Neuronal stem cell (in vitro differentiated cells): ENCODE measurements around the gene FLRT1.

Source experiments
- DNase-seq: peaks from one replicate; pipeline ENCODE4 v3.0.0-alpha.2; 2013; ENCODE audit warnings: low spot score
- H2AFZ ChIP-seq: one replicate; pipeline ENCODE4 v1.6.1; 2013; ENCODE audit warnings: mild to moderate bottlenecking, low read length, inconsistent platforms
- H2AK5ac ChIP-seq: 2 replicates; pipeline ENCODE4 v1.6.1; 2013; ENCODE audit warnings: low read depth, mild to moderate bottlenecking, inconsistent platforms, low read length, moderate library complexity, mixed read lengths
- H2BK120ac ChIP-seq: 2 replicates; pipeline ENCODE4 v1.6.1; 2013; ENCODE audit warnings: low read depth, mild to moderate bottlenecking, inconsistent platforms, low read length, moderate library complexity, mixed read lengths
- H2BK12ac ChIP-seq: one replicate; pipeline ENCODE4 v1.6.1; 2013; ENCODE audit warnings: low read length, inconsistent platforms
- H2BK15ac ChIP-seq: 2 replicates; pipeline ENCODE4 v1.6.1; 2013; ENCODE audit warnings: mild to moderate bottlenecking, low read length, inconsistent platforms, mixed read lengths
- H2BK5ac ChIP-seq: one replicate; pipeline ENCODE4 v1.6.1; 2013; ENCODE audit warnings: inconsistent platforms, mild to moderate bottlenecking, low read length, moderate library complexity
- H3K14ac ChIP-seq: one replicate; pipeline ENCODE4 v1.6.1; 2013; ENCODE audit warnings: low read length, inconsistent platforms
- H3K18ac ChIP-seq: 2 replicates; pipeline ENCODE4 v1.6.1; 2013; ENCODE audit warnings: low read length, inconsistent platforms
- H3K23ac ChIP-seq: 2 replicates; pipeline ENCODE4 v1.6.1; 2013; ENCODE audit warnings: low read depth, mild to moderate bottlenecking, mixed read lengths, low read length, inconsistent platforms; ENCODE audit not compliant: poor library complexity
- H3K27ac ChIP-seq: replicated peaks from 3 replicates; pipeline ENCODE4 v1.5.1; 2013; ENCODE audit warnings: low read length, inconsistent platforms
- H3K27me3 ChIP-seq, 3 experiments: 2 replicates each; pipeline ENCODE4 v1.6.1; 2013; ENCODE audit warnings: low read length in 3 of 3, mild to moderate bottlenecking in 2 of 3, inconsistent platforms in 1 of 3, low read depth in 1 of 3, mixed read lengths in 1 of 3, moderate library complexity in 1 of 3; ENCODE audit not compliant: control insufficient read depth in 3 of 3, insufficient read depth in 3 of 3
- H3K36me3 ChIP-seq, 2 donors: replicated peaks in 1 of 2; 2 replicates each; pipeline ENCODE4 v1.6.1; 2013; ENCODE audit warnings: low read length in 2 of 2; ENCODE audit not compliant: control insufficient read depth in 2 of 2, insufficient read depth in 2 of 2
- H3K4ac ChIP-seq: 2 replicates; pipeline ENCODE4 v1.6.1; 2013; ENCODE audit warnings: inconsistent platforms, mild to moderate bottlenecking, low read length, moderate library complexity
- H3K4me1 ChIP-seq, 2 donors: 1 replicate in 1 of 2; 2 replicates in 1 of 2; pipeline ENCODE4 v1.6.1; 2013; ENCODE audit warnings: low read length in 2 of 2, low read depth in 1 of 2; ENCODE audit not compliant: control insufficient read depth in 2 of 2, insufficient read depth in 1 of 2
- H3K4me2 ChIP-seq: one replicate; pipeline ENCODE4 v1.6.1; 2013; ENCODE audit warnings: mild to moderate bottlenecking, low read length, inconsistent platforms; ENCODE audit not compliant: insufficient read depth, poor library complexity, severe bottlenecking
- H3K4me3 ChIP-seq, 2 donors: 2 replicates each; pipeline ENCODE4 v1.5.1; 2013; ENCODE audit warnings: low read length in 2 of 2, mild to moderate bottlenecking in 2 of 2, inconsistent platforms in 1 of 2, moderate library complexity in 1 of 2
- H3K79me1 ChIP-seq: one replicate; pipeline ENCODE4 v1.6.1; 2013; ENCODE audit warnings: low read depth, mild to moderate bottlenecking, inconsistent platforms, low read length, moderate library complexity
- H3K9ac ChIP-seq: one replicate; pipeline ENCODE4 v1.6.1; 2013; ENCODE audit warnings: mild to moderate bottlenecking, low read depth, low read length, inconsistent platforms; ENCODE audit not compliant: poor library complexity
- H3K9me3 ChIP-seq, 2 donors: replicated peaks in 1 of 2; 2 replicates each; pipeline versions ENCODE3 to v1.6.1; 2013; ENCODE audit warnings: low read length in 2 of 2, mild to moderate bottlenecking in 2 of 2, inconsistent platforms in 1 of 2, low read depth in 1 of 2, mixed read lengths in 1 of 2, moderate library complexity in 1 of 2; ENCODE audit not compliant: control insufficient read depth in 2 of 2, insufficient read depth in 1 of 2
- H4K8ac ChIP-seq: one replicate; pipeline ENCODE4 v1.6.1; 2013; ENCODE audit warnings: low read depth, mild to moderate bottlenecking, inconsistent platforms, low read length, moderate library complexity
- H4K91ac ChIP-seq: one replicate; pipeline ENCODE4 v1.6.1; 2013; ENCODE audit warnings: low read length, low read depth, mild to moderate bottlenecking, inconsistent platforms; ENCODE audit not compliant: poor library complexity
- WGBS, 2 donors: extraction: QIAGEN DNeasy Blood & Tissue Kit; methylation state at CpG; one replicate each; pipeline ENCODE4 v1.1.7; 2013; ENCODE audit warnings: missing lambda C conversion rate in 2 of 2, mixed read lengths in 1 of 2; ENCODE audit not compliant: insufficient read length in 2 of 2, insufficient replicate concordance in 1 of 2; ENCODE audit errors: extremely low coverage in 2 of 2; 5-methylcytosine and 5-hydroxymethylcytosine counted together

FLRT1 gene

DNA sequence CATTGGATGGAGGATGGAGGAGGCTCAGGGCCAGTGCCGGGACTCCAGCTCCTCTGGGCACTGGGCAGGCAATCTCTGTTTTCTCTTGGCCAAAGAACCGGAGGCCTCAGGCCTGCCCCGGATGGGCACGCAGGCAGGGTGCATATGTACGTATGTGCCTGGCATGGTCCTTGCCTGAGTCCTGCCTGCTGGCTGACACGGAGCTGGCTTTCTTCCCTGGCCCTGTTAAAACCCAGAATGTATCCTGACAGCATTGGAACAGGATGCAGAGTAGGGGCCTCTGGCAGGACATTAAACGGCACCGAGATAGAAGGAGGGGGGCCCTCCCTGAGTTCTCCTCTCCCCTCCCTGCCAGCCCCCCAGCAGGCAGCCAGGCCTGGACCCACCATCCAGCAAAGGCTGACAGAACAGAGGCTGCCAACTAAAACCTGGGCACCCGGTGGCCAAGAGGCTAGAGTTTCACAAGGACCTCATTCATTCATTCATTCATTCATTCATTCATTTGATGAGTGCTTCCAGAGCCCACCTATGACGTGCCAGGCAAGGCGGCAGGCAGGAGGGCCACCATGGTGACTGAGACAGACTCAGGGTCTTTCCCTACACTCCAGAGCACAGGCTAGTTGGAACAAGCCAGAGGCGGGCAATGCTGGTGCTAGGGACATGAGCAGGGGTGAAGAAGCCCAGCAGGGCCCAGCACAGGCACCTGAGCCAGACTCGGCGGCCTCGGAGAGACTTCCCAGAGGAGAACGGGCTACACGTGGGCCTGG is 28.8 kb downstream of the FLRT1 start:
- Histone ChIP-seq H2BK5ac (peak overlapping the region; percentile 7), H4K8ac (no peak overlapping the region), H2AK5ac (peak overlapping the region; percentile 66), H2BK120ac (no peak overlapping the region), H3K18ac (peak overlapping the region; percentile 23), H3K23ac (no peak overlapping the region), H3K27ac (no peak overlapping the region), H2AFZ (no peak overlapping the region), H3K4ac (no peak overlapping the region), H3K27me3 (peaks cover 0 to 13% (median 10%) of the 10 kb centered on the region in 3 experiments), H4K91ac (no peak overlapping the region), H3K36me3 (no peaks in the 10 kb centered on the region), H3K4me1 (peaks cover 40 to 42% of the 10 kb centered on the region in 2 donors), H3K79me1 (no peaks in the 10 kb centered on the region), H3K4me3 (no peak overlapping the region), H2BK15ac (peak overlapping the region; percentile 11), H3K4me2 (no peak overlapping the region), H3K14ac (no peak overlapping the region), H2BK12ac (no peak overlapping the region), H3K9ac (no peak overlapping the region), H3K9me3 (no peaks in the 10 kb centered on the region)
- no peak for DNase-seq
- no CpG with 5 or more reads among the region's 17 CpGs for WGBS, 2 donors

DNA sequence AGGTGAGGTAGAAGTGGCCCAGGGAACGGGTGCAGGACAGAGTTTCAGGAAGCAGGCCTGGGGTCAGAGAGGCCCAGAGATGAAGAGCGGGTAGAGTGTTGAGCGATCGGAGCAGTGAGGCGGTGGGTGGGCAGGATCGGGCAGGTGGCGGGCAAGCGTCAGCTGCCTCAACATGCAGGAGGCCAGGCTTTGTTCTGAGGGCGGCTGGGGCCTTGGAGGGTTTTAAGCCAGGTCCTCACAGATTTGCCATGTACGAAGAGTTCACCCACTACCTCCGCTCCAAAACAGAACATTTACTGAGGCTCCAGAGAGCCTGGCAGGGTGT is 29.4 kb downstream of the FLRT1 start:
- Histone ChIP-seq H2AK5ac (peak overlapping the region; percentile 66), H3K27ac (no peak overlapping the region), H3K4me3 (no peak overlapping the region), H3K4ac (no peak overlapping the region), H2AFZ (no peak overlapping the region), H3K9ac (no peak overlapping the region), H3K4me1 (peaks cover 43 to 47% of the 10 kb centered on the region in 2 donors), H3K23ac (peak overlapping the region; percentile 22), H3K27me3 (peaks cover 0 to 11% (median 10%) of the 10 kb centered on the region in 3 experiments), H3K9me3 (no peaks in the 10 kb centered on the region), H4K8ac (no peak overlapping the region), H2BK5ac (peak overlapping the region; percentile 7), H3K14ac (no peak overlapping the region), H3K18ac (peak overlapping the region; percentile 23), H3K79me1 (no peaks in the 10 kb centered on the region), H3K4me2 (no peak overlapping the region), H2BK120ac (no peak overlapping the region), H2BK12ac (no peak overlapping the region), H4K91ac (no peak overlapping the region), H3K36me3 (no peaks in the 10 kb centered on the region), H2BK15ac (peak overlapping the region; percentile 11)
- no CpG with 5 or more reads among the region's 11 CpGs for WGBS, 2 donors
- DNase-seq, result no peak

DNA sequence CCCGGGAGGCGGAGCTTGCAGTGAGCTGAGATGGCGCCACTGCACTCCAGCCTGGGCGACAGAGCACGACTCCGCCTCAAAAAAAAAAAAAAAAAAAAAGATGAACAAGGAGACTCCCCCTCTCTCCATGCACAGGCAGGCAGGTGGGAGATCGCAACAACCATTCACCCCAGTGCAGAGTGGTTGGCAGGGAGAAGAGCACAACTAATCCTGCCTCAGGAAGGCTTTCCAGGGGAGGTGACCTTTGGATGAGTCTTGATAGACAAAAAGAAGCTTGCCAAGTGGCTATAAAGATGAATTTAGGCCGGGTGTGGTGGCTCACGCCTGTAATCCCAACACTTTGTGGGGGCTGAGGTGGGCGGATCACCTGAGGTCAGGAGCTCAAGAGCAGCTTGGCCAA is 30.0 kb downstream of the FLRT1 start:
- Histone ChIP-seq H4K91ac (no peak overlapping the region), H4K8ac (no peak overlapping the region), H3K9ac (no peak overlapping the region), H2BK120ac (no peak overlapping the region), H2AFZ (no peak overlapping the region), H3K36me3 (no peaks in the 10 kb centered on the region), H2BK15ac (no peak overlapping the region), H2BK5ac (no peak overlapping the region), H3K4me3 (no peak overlapping the region), H3K18ac (no peak overlapping the region), H3K4me1 (peaks cover 45% of the 10 kb centered on the region in 2 donors), H3K9me3 (no peaks in the 10 kb centered on the region), H3K14ac (no peak overlapping the region), H3K4ac (no peak overlapping the region), H3K79me1 (no peaks in the 10 kb centered on the region), H2AK5ac (no peak overlapping the region), H3K27ac (no peak overlapping the region), H3K27me3 (peaks cover 0 to 10% (median 5%) of the 10 kb centered on the region in 3 experiments), H2BK12ac (no peak overlapping the region), H3K23ac (no peak overlapping the region), H3K4me2 (no peak overlapping the region)
- no CpG with 5 or more reads among the region's 10 CpGs for WGBS, 2 donors
- no peak for DNase-seq

DNA sequence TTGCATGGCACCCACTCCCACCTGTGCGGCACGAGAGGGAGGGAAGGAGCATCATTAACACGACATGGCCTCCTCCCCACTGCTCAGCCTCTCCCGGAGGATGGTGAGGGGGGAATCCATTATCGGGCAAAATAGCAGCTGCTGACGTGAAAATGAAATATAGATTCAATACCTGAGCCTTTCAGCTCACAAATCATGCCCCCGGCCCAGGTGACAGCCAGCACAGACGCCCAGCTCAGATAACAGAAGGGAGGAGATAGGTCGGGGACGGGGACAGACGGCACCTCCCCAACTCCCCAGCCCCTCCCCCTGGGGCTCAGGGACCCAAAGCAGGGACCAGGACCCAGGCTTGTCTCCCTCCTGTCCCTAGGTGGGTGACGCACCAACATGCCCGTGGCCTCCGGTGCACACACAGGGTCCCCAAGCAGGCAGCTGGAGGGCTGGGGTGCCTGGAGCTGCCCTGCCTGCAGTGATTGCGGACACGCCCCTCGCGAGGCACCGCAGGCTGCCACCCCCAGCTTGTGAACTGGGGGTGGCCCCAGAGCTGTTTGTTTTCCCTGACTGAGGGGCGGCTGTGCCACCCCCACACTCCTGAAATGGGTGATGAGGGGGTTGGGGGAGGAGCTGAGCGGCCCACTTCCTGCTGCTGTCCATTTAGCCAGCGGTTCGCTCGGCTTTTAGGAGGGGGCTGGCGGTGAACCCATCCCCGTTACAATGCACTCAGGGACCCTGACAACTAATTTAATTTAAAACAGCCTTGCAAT is 31.7 kb downstream of the FLRT1 start:
- peaks cover 0 to 8% (median 0%) of the 10 kb centered on the region in 3 experiments for H3K27me3 ChIP-seq
- H3K4me1 ChIP-seq, result peaks cover 46 to 48% of the 10 kb centered on the region in 2 donors
- peak overlapping the region; percentile 68 for H2BK12ac ChIP-seq
- no peak overlapping the region for H3K4ac ChIP-seq
- H3K14ac ChIP-seq, result no peak overlapping the region
- DNase-seq, result no peak
- H2BK120ac ChIP-seq, result no peak overlapping the region
- H3K4me3 ChIP-seq, result no peak overlapping the region
- H3K36me3 ChIP-seq, result no peaks in the 10 kb centered on the region
- no peak overlapping the region for H4K91ac ChIP-seq
- peak overlapping the region; percentile 84 for H2BK15ac ChIP-seq
- H3K9me3 ChIP-seq, result no peaks in the 10 kb centered on the region
- H3K27ac ChIP-seq, result no peak overlapping the region
- no peak overlapping the region for H4K8ac ChIP-seq
- H3K9ac ChIP-seq, result peak overlapping the region; percentile 2
- no peaks in the 10 kb centered on the region for H3K79me1 ChIP-seq
- H2AFZ ChIP-seq, result no peak overlapping the region
- no peak overlapping the region for H3K4me2 ChIP-seq
- H3K18ac ChIP-seq, result peak overlapping the region; percentile 74
- peak overlapping the region; percentile 23 for H2AK5ac ChIP-seq
- no peak overlapping the region for H2BK5ac ChIP-seq
- no CpG with 5 or more reads among the region's 26 CpGs for WGBS, 2 donors
- peak overlapping the region; percentile 25 for H3K23ac ChIP-seq
